Spleen (tissue), 7 donors: ENCODE data around the gene SMAD2.

Experiments
- POLR2A ChIP-seq, 3 donors: fragments of 450-650 bp; IDR thresholded peaks; one replicate each; pipeline ENCODE4 v1.5.1; 2017; ENCODE audit warnings: antibody characterized with exemption in 3 of 3, mild to moderate bottlenecking in 1 of 3
- POLR2AphosphoS5 ChIP-seq, 3 donors: sonication (generic); formaldehyde crosslinking; IDR thresholded peaks; one replicate each; pipeline ENCODE4 v1.5.1; 2017; ENCODE audit warnings: antibody characterized with exemption in 3 of 3
- TF ChIP-seq, protein P1 (sequence below), 11 experiments: fragments of 200-600 bp in 7 of 11; fragments of 450-650 bp in 4 of 11; sonication (generic) in 4 of 11; IDR thresholded peaks in 8 of 11; conservative IDR thresholded peaks in 3 of 11; 1 replicate in 7 of 11; 2 replicates in 4 of 11; pipeline versions ENCODE4 v1.4.0 to v1.8.0; 2016 to 2021; ENCODE audit warnings: antibody characterized with exemption in 11 of 11, inconsistent platforms in 4 of 11, mild to moderate bottlenecking in 1 of 11
- donor health status: DM: no; HTN: no; CAD: no; lungs with moderate emphysema.
- donor health status: DM: no; HTN: no; CAD: no.
- donor health status: DM: no; HTN: no; CAD: no.

DNA sequence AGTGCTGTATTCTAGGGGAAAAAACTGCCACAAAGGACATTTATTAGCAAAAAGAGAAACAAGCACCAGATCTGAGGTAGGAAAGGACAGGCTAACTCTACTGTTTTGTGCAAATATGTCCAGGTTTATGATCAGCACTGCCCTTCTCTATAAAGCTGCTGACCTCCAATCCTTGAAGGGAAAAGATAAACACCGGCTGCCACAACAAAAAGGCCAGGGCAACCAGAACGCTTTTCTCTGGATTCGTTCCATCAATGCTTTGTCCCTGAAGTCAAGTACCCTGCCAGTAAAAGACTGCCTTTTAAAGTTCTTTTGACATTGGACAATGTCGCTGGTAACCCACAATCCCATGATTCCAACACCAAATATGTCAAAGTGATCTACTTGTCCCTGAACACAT lies 21.0 kb downstream of the SMAD2 start:
- no peak for TF ChIP-seq POLR2AphosphoS5 (IDR thresholded peaks at IDR 0.05)
- TF ChIP-seq, protein P1, sequence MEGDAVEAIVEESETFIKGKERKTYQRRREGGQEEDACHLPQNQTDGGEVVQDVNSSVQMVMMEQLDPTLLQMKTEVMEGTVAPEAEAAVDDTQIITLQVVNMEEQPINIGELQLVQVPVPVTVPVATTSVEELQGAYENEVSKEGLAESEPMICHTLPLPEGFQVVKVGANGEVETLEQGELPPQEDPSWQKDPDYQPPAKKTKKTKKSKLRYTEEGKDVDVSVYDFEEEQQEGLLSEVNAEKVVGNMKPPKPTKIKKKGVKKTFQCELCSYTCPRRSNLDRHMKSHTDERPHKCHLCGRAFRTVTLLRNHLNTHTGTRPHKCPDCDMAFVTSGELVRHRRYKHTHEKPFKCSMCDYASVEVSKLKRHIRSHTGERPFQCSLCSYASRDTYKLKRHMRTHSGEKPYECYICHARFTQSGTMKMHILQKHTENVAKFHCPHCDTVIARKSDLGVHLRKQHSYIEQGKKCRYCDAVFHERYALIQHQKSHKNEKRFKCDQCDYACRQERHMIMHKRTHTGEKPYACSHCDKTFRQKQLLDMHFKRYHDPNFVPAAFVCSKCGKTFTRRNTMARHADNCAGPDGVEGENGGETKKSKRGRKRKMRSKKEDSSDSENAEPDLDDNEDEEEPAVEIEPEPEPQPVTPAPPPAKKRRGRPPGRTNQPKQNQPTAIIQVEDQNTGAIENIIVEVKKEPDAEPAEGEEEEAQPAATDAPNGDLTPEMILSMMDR (IDR thresholded peaks at IDR 0.05 in 8 of 11, conservative IDR thresholded peaks at IDR 0.05 in 3 of 11) = no peak
- no peak for TF ChIP-seq POLR2A (IDR thresholded peaks at IDR 0.05)
